Measurements from ENCODE around the gene MRPL55. TPM values are rescaled to one million over a fixed set of nuclear protein-coding genes. Genes with fewer than 3 reads are reported as not detected.
A peak's percentile ranks its signal among the peaks of the same experiment; 100 is the strongest.

Gene MRPL55
- total RNA-seq, 1 experiment from 2014 or later = 126 TPM

DNA sequence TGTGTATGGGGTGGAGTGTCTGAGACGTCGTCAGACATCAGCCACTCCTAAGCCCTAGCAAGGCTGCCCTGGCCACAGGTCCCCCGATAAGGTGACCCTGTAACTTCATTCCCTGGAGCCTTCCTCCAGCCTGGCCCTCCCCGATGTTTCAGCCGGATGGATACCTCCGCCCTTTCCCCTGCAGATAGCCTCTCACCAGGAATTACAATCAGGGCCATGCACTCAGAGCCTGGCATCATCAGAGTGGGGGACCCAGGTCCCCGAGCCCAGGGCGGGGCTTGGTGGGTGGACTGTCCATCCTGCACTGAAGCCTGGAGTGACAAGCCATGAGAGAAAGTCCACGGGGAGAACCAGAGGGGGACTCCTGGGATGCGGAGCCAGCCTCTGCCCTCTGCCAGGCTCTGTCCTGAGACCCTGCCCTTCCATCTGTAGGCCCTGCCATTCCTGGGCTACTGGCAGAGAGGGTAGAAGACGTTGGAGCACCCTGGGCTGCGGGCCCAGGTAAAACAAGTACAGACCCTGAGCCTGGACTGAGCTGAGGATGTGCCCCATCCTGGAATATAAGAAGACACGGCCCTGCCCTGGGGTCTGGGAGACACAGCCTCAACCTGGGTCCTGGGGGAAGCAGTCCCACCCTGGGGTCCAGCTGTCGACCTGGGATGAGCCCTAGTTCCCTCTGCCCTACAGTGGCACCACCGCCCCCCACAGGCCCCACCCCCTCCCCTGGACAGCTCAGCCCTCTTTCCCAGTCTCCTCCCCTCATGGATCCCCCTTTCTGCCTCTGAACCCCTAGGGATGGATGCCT, 43.4 kb downstream of the MRPL55 start:
- in situ Hi-C loops (cut with HindIII; ENCODE audit: low pct_unique_long_range_greater_than_20kb, low sequenced_read_pairs) = no loop called here
- no peak for DNase-seq (ENCODE audit: low read depth)

- in situ Hi-C loops (cut with HindIII; ENCODE audit: low pct_unique_long_range_greater_than_20kb, low sequenced_read_pairs) = no loop called here
Measured at GRCh38 chr1:228064741-228065542, 44.2 kb downstream of the MRPL55 start.

GRCh38 chr1:228064296-228064695, 44.8 kb downstream of the MRPL55 start:
- no peak for DNase-seq (ENCODE audit: low read depth)
- in situ Hi-C loops (cut with HindIII; ENCODE audit: low pct_unique_long_range_greater_than_20kb, low sequenced_read_pairs) = no loop called here

More at GRCh38 chr1:228064741-228065542, 44.2 kb downstream of the MRPL55 start:
- DNase-seq (ENCODE audit: low read depth) = no peak

DNA sequence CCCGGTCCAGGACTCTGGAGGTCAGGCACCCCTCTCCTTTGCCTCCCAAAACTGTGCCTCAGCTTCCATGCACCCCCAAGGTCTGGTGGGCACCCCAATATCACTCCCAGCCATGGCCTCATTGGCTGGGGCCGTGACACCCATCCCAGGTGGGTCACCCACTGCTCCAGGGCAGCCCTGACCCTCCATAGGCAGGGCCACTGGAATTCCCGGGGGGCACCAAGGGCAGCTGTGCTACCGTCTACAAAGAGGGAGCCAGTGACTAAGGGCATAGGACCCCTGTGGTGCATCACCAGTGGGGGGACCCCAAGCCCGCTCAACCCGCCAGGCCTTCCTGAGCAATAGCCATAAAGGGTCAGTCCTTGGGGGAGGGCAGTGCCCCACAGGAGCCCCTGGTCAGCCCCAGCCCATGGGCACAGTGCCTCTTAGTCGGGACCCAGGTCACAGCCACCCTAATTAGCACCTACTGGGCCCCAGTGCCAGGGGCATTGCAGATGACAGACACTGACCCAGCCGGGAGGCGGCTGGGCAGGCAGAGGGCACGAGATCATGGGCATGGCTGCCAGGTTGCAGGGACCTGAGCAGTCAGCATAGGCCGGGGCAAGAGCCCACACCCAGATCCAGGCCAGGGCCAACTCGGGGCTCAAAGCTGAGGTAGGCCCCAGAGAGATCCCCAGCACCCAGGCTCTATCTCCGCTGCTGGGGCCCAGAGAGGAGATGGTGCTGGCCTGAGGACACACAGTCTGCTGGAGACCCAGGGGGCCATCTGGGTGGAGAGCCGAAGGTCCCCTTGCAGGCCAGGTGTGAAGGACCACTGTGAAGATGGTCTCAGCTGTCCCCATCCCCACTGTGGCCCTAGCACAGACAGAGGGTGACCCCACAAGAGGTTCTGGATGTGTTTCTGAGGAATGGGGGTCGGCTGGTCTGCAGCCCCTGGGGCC, 45.6 kb downstream of the MRPL55 start:
- DNase-seq (ENCODE audit: low read depth) = no peak
- in situ Hi-C loops (cut with HindIII; ENCODE audit: low pct_unique_long_range_greater_than_20kb, low sequenced_read_pairs) = no loop called here

- in situ Hi-C loops (cut with HindIII; ENCODE audit: low pct_unique_long_range_greater_than_20kb, low sequenced_read_pairs) = no loop called here
Measured at GRCh38 chr1:228062812-228063211, 46.3 kb downstream of the MRPL55 start.

GRCh38 chr1:228062085-228062791, 46.9 kb downstream of the MRPL55 start:
- DNase-seq (ENCODE audit: low read depth) = no peak
- in situ Hi-C loops (cut with HindIII; ENCODE audit: low pct_unique_long_range_greater_than_20kb, low sequenced_read_pairs) = no loop called here

More at GRCh38 chr1:228062812-228063211, 46.3 kb downstream of the MRPL55 start:
- DNase-seq (ENCODE audit: low read depth) = no peak

DNA sequence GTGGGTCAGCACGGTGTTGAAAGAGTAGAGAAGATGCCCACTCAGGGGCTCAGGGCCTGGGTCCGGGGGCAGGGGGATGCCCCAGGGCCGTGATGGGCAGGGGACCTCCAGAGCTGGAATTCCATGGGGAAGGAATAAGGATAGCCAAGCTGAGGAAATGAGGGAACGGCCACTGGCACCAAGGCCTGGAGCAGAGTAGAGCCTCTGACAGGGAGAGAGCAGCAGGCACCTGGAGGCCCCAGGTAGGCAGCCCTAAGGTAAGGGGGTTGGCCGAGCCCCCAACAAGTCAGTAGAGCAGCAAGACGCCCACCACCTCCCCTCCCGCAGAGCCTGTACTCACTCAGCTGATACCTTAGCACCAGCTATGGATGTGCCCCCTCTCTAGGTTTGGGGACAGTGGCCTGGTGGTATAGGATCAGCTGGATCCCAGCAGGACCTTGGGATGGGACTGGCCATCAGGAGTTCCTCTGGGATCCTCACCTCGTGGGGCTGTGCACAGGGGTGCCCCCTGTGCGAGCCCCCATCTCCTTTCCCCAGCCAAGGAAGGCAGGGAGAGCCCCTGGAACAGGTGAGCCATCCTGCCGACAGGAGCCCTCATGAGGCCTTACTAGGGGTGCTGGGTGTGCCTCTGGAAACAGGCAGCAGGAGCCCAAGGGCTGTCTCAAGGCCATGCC, 47.6 kb downstream of the MRPL55 start:
- in situ Hi-C loops (cut with HindIII; ENCODE audit: low pct_unique_long_range_greater_than_20kb, low sequenced_read_pairs) = no loop called here
- DNase-seq (ENCODE audit: low read depth) = no peak

- in situ Hi-C loops (cut with HindIII; ENCODE audit: low pct_unique_long_range_greater_than_20kb, low sequenced_read_pairs) = no loop called here
- DNase-seq (ENCODE audit: low read depth) = no peak
Measured at GRCh38 chr1:228060458-228061190, 48.5 kb downstream of the MRPL55 start.

GRCh38 chr1:228059634-228060457, 49.3 kb downstream of the MRPL55 start:
- in situ Hi-C loops (cut with HindIII; ENCODE audit: low pct_unique_long_range_greater_than_20kb, low sequenced_read_pairs) = no loop called here
- DNase-seq (ENCODE audit: low read depth) = peak; percentile 91

- in situ Hi-C loops (cut with HindIII; ENCODE audit: low pct_unique_long_range_greater_than_20kb, low sequenced_read_pairs) = no loop called here
- no peak for DNase-seq (ENCODE audit: low read depth)
Measured at GRCh38 chr1:228058949-228059633, 50.0 kb downstream of the MRPL55 start.

- no peak for DNase-seq (ENCODE audit: low read depth)
- in situ Hi-C loops (cut with HindIII; ENCODE audit: low pct_unique_long_range_greater_than_20kb, low sequenced_read_pairs) = no loop called here
Measured at GRCh38 chr1:228058172-228058948, 50.7 kb downstream of the MRPL55 start.

All from Caki2 (cell line).